MM.1S (cell line): ENCODE data around the gene PRKAG2.

ENCODE experiments used
- CTCF ChIP-seq: fragments of 300-600 bp; sonication (generic); IDR thresholded peaks from 2 replicates; pipeline ENCODE4 v1.5.1; 2016; ENCODE audit warnings: antibody characterized with exemption, low read length, mixed read lengths
- EZH2 ChIP-seq: fragments of 300-600 bp; sonication (generic); optimal IDR thresholded peaks from 2 replicates; pipeline ENCODE3; 2017; ENCODE audit warnings: low read depth, mild to moderate bottlenecking, antibody characterized with exemption, low read length, mixed read lengths

DNA sequence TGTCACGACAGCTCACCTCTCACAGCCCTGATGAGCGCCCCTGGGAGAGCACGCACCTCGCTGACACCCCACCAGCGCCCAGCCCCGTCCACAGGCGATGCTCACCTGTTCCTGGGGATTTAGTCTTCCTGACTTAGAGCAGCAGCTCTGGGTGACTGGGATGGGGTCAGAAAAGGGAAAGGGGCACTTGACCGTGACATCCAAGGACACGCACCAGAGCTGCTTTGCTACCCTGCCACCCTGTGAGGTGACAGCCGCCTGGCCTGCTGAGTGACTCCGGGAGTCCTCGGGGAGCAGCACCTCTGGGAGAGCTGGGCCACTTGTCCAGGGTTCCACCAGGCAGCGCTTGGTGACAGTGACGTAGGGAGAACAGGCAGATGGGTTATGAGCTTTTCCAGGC is 148.2 kb downstream of the PRKAG2 start:
- TF ChIP-seq CTCF (no peak), EZH2 (no peak)
